SK-N-SH (cell line): ENCODE data around the gene SH3BGRL2.
"Not testable (repeated sequence)": the region's sequence is repeated elsewhere in the genome, so short reads cannot be mapped to it uniquely, and the experiment has no call there.

Experiments used
- CHD2 ChIP-seq: fragments of 150-350 bp; IDR thresholded peaks from 2 replicates; pipeline ENCODE4 v1.6.1; 2018; ENCODE audit warnings: low read length; ENCODE audit not compliant: partially characterized antibody
- ELF1 ChIP-seq: IDR thresholded peaks from 2 replicates; pipeline ENCODE4 v1.4.0; 2012
- MEF2A ChIP-seq: IDR thresholded peaks from 2 replicates; pipeline ENCODE4 v1.4.0; 2012; ENCODE audit warnings: low read depth, borderline replicate concordance
- POLR2AphosphoS5 ChIP-seq: IDR thresholded peaks from 2 replicates; pipeline ENCODE4 v1.6.1; 2012; ENCODE audit warnings: low read depth, low read length
- RAD21 ChIP-seq: IDR thresholded peaks from 2 replicates; pipeline ENCODE4 v1.6.1; 2012; ENCODE audit warnings: mild to moderate bottlenecking, low read length
- TF ChIP-seq, protein P1 (sequence below): fragments of 200-600 bp; sonication (generic); IDR thresholded peaks from 2 replicates; pipeline ENCODE4 v1.6.1; 2017; ENCODE audit warnings: antibody characterized with exemption, mild to moderate bottlenecking, moderate library complexity

DNA sequence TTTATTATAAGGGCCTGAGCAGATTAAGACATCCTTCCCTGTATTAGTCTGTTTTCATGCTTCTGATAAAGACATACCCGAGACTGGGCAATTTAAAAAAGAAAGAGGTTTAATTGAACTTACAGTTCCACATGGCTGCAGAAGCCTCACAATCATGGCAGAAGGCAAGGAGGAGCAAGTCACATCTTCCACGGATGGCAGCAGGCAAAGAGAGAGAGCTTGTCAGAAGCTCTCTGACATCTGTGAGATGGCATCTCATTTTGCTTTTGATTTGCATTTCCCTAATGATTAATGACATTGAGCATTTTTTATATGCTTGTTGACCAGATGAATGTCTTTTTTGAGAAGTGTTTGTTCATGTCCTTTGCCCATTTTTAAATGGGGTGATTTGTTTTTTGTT is 114.2 kb downstream of the SH3BGRL2 start:
- TF ChIP-seq, protein P1, sequence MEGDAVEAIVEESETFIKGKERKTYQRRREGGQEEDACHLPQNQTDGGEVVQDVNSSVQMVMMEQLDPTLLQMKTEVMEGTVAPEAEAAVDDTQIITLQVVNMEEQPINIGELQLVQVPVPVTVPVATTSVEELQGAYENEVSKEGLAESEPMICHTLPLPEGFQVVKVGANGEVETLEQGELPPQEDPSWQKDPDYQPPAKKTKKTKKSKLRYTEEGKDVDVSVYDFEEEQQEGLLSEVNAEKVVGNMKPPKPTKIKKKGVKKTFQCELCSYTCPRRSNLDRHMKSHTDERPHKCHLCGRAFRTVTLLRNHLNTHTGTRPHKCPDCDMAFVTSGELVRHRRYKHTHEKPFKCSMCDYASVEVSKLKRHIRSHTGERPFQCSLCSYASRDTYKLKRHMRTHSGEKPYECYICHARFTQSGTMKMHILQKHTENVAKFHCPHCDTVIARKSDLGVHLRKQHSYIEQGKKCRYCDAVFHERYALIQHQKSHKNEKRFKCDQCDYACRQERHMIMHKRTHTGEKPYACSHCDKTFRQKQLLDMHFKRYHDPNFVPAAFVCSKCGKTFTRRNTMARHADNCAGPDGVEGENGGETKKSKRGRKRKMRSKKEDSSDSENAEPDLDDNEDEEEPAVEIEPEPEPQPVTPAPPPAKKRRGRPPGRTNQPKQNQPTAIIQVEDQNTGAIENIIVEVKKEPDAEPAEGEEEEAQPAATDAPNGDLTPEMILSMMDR, result not testable (repeated sequence)
- TF ChIP-seq MEF2A, POLR2AphosphoS5, RAD21, ELF1, CHD2: not testable (repeated sequence)
